ENCODE results near the gene LRIG1.

DNA sequence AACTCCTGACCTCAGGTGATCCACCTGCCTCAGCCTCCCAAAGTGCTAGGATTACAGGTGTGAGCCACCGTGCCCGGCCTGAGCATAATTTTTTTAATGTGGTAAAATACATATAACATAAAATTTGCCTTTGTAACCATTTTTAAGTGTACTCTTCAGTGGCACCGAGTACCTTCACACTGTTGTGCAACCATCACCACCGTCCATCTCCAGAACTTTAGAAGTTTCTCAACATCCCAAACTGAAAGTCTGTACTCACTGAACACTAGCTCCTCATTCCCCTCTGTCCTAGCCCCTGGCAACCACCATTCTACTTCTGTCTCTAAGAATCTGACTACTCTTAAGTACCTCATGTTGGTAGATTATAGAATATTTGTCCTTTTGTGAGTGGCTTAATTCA, 35.2 kb downstream of the LRIG1 start:
- TF ChIP-seq CTCF (conservative IDR thresholded peaks at IDR 0.05; ENCODE audit: low read depth, low read length) (no peak), EZH2 (IDR thresholded peaks at IDR 0.05; ENCODE audit: low read length, unreplicated experiment) (no peak), EZH2phosphoT487 (IDR thresholded peaks at IDR 0.05; ENCODE audit: borderline replicate concordance, low read length) (no peak)

All from PC-3 (cell line).